ENCODE data around the gene MAN1C1. TPM values are rescaled to one million over a fixed set of nuclear protein-coding genes. Genes with fewer than 3 reads are reported as not detected.
A peak's percentile ranks its signal among the peaks of the same experiment; 100 is the strongest.

Gene MAN1C1
- total and polyA plus RNA-seq, 2 donors (not counting 1 experiment from before 2014, with no cell fraction given): 17.7 to 51.4 TPM

DNA sequence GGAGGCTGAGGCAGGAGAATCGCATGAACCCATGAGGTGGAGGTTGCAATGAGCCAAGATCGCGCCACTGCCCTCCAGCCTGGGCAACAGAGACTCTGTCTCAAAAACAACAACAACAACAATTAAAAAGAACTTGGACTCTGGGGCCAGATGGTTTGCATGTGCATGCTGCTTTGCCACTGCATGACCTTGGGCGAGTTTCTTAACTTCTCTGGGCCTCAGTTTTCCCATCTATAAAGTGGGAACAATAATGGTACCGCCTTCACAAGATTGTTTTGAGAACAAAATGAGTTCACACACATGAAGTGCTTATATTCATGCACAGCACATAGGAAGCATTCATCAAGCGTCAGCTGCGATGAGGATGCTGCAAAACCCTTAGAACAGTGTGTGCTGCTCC is 74.6 kb downstream of the MAN1C1 start:
- H3K9me3 ChIP-seq (ENCODE audit: control insufficient read depth, insufficient read depth, low read depth, low read length): no peaks in the 10 kb centered on the region
- no peak overlapping the region for H3K4me2 ChIP-seq (ENCODE audit: extremely low read depth, insufficient read depth, low read length)
- DNase-seq (ENCODE audit: low read depth in 2 of 2): no peak
- H3K4me3 ChIP-seq (replicated peaks in 1 of 4; ENCODE audit: control extremely low read depth in 1 of 4, insufficient read depth in 1 of 4, low read depth in 3 of 4, low read length in 4 of 4): no peak overlapping the region
- no peak overlapping the region for H3K9ac ChIP-seq (ENCODE audit: insufficient read depth, low read length)
- H3K4me1 ChIP-seq (ENCODE audit: control insufficient read depth, extremely low read depth, insufficient read depth, low read length): peaks cover 29% of the 10 kb centered on the region
- H3K36me3 ChIP-seq (ENCODE audit: control insufficient read depth, insufficient read depth, low read length): no peaks in the 10 kb centered on the region
- H2AFZ ChIP-seq (ENCODE audit: low read length): no peak overlapping the region
- TF ChIP-seq EZH2 (IDR thresholded peaks at IDR 0.05; ENCODE audit: low read length, missing control alignments): no peak
- TF ChIP-seq, protein P1, sequence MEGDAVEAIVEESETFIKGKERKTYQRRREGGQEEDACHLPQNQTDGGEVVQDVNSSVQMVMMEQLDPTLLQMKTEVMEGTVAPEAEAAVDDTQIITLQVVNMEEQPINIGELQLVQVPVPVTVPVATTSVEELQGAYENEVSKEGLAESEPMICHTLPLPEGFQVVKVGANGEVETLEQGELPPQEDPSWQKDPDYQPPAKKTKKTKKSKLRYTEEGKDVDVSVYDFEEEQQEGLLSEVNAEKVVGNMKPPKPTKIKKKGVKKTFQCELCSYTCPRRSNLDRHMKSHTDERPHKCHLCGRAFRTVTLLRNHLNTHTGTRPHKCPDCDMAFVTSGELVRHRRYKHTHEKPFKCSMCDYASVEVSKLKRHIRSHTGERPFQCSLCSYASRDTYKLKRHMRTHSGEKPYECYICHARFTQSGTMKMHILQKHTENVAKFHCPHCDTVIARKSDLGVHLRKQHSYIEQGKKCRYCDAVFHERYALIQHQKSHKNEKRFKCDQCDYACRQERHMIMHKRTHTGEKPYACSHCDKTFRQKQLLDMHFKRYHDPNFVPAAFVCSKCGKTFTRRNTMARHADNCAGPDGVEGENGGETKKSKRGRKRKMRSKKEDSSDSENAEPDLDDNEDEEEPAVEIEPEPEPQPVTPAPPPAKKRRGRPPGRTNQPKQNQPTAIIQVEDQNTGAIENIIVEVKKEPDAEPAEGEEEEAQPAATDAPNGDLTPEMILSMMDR (conservative IDR thresholded peaks at IDR 0.05 in 1 of 2, IDR thresholded peaks at IDR 0.05 in 1 of 2; ENCODE audit: low read depth in 1 of 2, low read length in 2 of 2): no peak
- H4K20me1 ChIP-seq (ENCODE audit: control insufficient read depth, extremely low read depth, insufficient read depth, low read length): no peaks in the 10 kb centered on the region
- H3K27me3 ChIP-seq (ENCODE audit: control insufficient read depth, insufficient read depth, low read length): no peaks in the 10 kb centered on the region
- no peaks in the 10 kb centered on the region for H3K79me2 ChIP-seq (ENCODE audit: control insufficient read depth, insufficient read depth, low read length)
- no peak overlapping the region for H3K27ac ChIP-seq (ENCODE audit: insufficient read depth, low read length)

DNA sequence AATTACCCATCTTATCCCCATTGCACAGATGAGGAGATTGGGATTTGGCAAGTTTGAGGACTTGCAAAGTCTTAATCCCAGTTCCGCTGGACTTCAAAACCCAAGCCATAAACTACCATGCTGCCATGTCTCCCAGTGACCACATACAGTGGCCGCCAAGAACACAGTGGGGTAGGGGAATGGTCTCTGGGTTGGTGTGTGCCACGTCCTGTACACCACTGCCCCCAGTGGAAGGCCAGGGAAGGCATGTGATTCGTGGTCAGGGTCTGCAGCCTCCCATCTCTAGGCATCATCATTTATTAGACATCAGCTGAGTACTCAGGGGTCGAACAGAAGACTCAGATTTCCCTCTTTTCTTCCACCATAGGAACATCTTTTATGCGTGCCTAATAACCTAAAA is 76.0 kb downstream of the MAN1C1 start:
- Histone ChIP-seq H3K36me3 (ENCODE audit: control insufficient read depth, insufficient read depth, low read length) (no peaks in the 10 kb centered on the region), H3K9ac (ENCODE audit: insufficient read depth, low read length) (no peak overlapping the region), H3K4me3 (replicated peaks in 1 of 4; ENCODE audit: control extremely low read depth in 1 of 4, insufficient read depth in 1 of 4, low read depth in 3 of 4, low read length in 4 of 4) (no peak overlapping the region), H3K4me2 (ENCODE audit: extremely low read depth, insufficient read depth, low read length) (no peak overlapping the region), H2AFZ (ENCODE audit: low read length) (no peak overlapping the region), H3K27me3 (ENCODE audit: control insufficient read depth, insufficient read depth, low read length) (no peaks in the 10 kb centered on the region), H4K20me1 (ENCODE audit: control insufficient read depth, extremely low read depth, insufficient read depth, low read length) (no peaks in the 10 kb centered on the region), H3K27ac (ENCODE audit: insufficient read depth, low read length) (no peak overlapping the region), H3K79me2 (ENCODE audit: control insufficient read depth, insufficient read depth, low read length) (no peaks in the 10 kb centered on the region), H3K9me3 (ENCODE audit: control insufficient read depth, insufficient read depth, low read depth, low read length) (no peaks in the 10 kb centered on the region), H3K4me1 (ENCODE audit: control insufficient read depth, extremely low read depth, insufficient read depth, low read length) (peaks cover 29% of the 10 kb centered on the region)
- DNase-seq (ENCODE audit: low read depth in 2 of 2): no peak
- TF ChIP-seq, protein P1 (conservative IDR thresholded peaks at IDR 0.05 in 1 of 2, IDR thresholded peaks at IDR 0.05 in 1 of 2; ENCODE audit: low read depth in 1 of 2, low read length in 2 of 2): peak; percentile 19 to 49
- TF ChIP-seq EZH2 (IDR thresholded peaks at IDR 0.05; ENCODE audit: low read length, missing control alignments): no peak

DNA sequence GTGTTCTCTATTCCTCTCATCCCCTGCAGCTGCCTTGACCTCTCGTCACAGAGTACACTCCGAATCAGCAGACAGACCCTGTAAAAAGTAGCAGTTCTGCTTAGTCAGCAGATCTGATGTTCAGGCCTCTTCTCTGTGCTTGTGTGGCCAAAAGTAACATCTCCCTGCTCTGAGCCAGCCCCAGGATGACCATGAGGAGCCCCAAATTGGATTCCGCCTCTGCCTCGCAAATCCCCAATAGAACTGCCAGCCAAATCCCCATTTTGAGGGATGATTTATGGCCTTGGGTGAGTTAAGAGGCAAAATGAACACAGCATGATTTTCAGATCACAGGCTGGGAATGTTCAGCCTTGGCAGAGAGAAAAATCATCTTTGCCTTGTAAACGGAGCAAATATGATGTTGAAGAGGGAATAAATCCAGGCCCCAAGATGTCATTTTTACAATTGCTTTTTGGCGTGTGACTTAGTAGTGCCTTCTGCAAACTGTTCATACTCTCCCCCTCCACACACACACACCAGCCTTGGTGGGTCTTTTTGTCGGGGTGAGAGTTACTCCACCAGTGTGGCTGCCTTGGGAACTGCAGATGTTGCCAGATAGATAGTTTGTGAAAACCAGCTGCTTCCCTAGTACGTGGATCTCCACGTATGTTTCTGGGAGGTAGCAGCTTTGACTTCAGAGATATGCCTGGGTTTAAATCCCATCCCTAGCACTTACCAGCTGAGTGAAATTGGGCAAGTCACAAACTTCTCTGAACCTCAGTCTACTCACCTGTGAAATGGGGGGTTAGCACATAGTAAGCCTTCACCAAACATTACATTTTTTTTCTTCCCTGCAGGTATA is 77.8 kb downstream of the MAN1C1 start:
- no peak for TF ChIP-seq EZH2 (IDR thresholded peaks at IDR 0.05; ENCODE audit: low read length, missing control alignments)
- TF ChIP-seq, protein P1 (conservative IDR thresholded peaks at IDR 0.05 in 1 of 2, IDR thresholded peaks at IDR 0.05 in 1 of 2; ENCODE audit: low read depth in 1 of 2, low read length in 2 of 2): peak; percentile 26 to 28
- H2AFZ ChIP-seq (ENCODE audit: low read length): no peak overlapping the region
- H3K27ac ChIP-seq (ENCODE audit: insufficient read depth, low read length): peak overlapping the region; percentile 84
- peak overlapping the region; percentile 60 for H3K4me2 ChIP-seq (ENCODE audit: extremely low read depth, insufficient read depth, low read length)
- DNase-seq (ENCODE audit: low read depth in 2 of 2): peak; percentile 62 to 79
- no peaks in the 10 kb centered on the region for H3K79me2 ChIP-seq (ENCODE audit: control insufficient read depth, insufficient read depth, low read length)
- H3K36me3 ChIP-seq (ENCODE audit: control insufficient read depth, insufficient read depth, low read length): no peaks in the 10 kb centered on the region
- peak overlapping the region; percentile 41 for H3K9ac ChIP-seq (ENCODE audit: insufficient read depth, low read length)
- H4K20me1 ChIP-seq (ENCODE audit: control insufficient read depth, extremely low read depth, insufficient read depth, low read length): no peaks in the 10 kb centered on the region
- no peaks in the 10 kb centered on the region for H3K9me3 ChIP-seq (ENCODE audit: control insufficient read depth, insufficient read depth, low read depth, low read length)
- H3K27me3 ChIP-seq (ENCODE audit: control insufficient read depth, insufficient read depth, low read length): no peaks in the 10 kb centered on the region
- H3K4me1 ChIP-seq (ENCODE audit: control insufficient read depth, extremely low read depth, insufficient read depth, low read length): peaks cover 25% of the 10 kb centered on the region
- H3K4me3 ChIP-seq (replicated peaks in 1 of 4; ENCODE audit: control extremely low read depth in 1 of 4, insufficient read depth in 1 of 4, low read depth in 3 of 4, low read length in 4 of 4): peak overlapping the region in 1 of 4 experiments; percentile 18

Measured in fibroblast of lung (primary cell).